GM10248 (cell line): ENCODE data around the gene DCLRE1A.
"Not testable (repeated sequence)": the region's sequence is repeated elsewhere in the genome, so short reads cannot be mapped to it uniquely, and the experiment has no call there.

Experiments used
- CTCF ChIA-PET: fragments of 300-600 bp; sonication (Branson Sonifier 250); formaldehyde crosslinking; extraction: SDS; loops from one replicate; lab custom pipeline; 2021; ENCODE audit warnings: antibody characterized with exemption; lab: Yijun Ruan, JAX
- POLR2A ChIA-PET: fragments of 350-650 bp; sonication (Branson Sonifier 250); formaldehyde crosslinking; extraction: SDS; loops from one replicate; lab custom pipeline; 2020; ENCODE audit warnings: antibody characterized with exemption; lab: Yijun Ruan, JAX
- DNase-seq: peaks from one replicate; pipeline ENCODE4 v3.0.0; 2012; ENCODE audit errors: extremely low spot score
- TF ChIP-seq, protein P1 (sequence below): IDR thresholded peaks from 2 replicates; pipeline ENCODE4 v1.5.1; 2012; ENCODE audit warnings: mild to moderate bottlenecking, low read depth; ENCODE audit errors: extremely low read depth, missing control alignments, control extremely low read depth

The DCLRE1A gene

DNA sequence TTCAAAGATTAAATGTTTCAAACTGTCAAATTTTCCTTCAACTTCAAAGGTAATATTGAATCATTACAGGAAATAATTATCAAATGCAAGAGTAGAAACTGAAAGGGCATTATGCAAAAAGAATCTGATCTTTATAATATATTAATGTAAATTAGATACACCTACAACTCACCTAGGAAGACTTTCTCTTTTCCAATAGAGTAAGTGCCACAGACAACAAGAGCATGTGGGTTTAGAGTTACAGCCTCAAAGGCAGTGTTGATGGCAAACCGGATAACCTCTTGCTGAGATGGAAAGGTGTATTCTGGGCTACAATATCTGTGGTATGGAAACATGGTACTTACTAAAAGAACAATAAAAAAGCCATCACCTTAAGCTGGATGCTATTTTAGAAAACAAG lies 11.7 kb downstream of the DCLRE1A start:
- no peak for DNase-seq
- TF ChIP-seq, protein P1, sequence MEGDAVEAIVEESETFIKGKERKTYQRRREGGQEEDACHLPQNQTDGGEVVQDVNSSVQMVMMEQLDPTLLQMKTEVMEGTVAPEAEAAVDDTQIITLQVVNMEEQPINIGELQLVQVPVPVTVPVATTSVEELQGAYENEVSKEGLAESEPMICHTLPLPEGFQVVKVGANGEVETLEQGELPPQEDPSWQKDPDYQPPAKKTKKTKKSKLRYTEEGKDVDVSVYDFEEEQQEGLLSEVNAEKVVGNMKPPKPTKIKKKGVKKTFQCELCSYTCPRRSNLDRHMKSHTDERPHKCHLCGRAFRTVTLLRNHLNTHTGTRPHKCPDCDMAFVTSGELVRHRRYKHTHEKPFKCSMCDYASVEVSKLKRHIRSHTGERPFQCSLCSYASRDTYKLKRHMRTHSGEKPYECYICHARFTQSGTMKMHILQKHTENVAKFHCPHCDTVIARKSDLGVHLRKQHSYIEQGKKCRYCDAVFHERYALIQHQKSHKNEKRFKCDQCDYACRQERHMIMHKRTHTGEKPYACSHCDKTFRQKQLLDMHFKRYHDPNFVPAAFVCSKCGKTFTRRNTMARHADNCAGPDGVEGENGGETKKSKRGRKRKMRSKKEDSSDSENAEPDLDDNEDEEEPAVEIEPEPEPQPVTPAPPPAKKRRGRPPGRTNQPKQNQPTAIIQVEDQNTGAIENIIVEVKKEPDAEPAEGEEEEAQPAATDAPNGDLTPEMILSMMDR = no peak
- ChIA-PET CTCF (no interaction called here), POLR2A (no interaction called here)

DNA sequence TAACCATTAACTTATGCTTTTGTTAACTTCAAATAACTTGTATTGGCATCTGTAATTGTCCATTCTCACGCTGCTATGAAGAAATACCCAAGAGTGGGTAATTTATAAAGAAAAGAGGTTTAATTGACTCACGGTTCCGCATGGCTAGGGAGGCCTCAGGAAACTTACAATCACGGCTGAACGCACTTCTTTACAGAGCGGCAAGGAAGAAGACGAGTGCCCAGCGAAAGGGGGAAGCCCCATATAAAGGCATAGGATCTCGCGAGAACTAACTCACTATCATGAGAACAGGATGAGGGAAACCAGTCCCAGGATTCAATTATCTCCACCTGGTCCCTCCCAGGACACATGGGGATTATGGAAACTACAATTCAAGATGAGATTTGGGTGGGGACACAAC lies 25.3 kb downstream of the DCLRE1A start:
- POLR2A ChIA-PET, DNase-seq, CTCF ChIA-PET: not testable (repeated sequence)

DNA sequence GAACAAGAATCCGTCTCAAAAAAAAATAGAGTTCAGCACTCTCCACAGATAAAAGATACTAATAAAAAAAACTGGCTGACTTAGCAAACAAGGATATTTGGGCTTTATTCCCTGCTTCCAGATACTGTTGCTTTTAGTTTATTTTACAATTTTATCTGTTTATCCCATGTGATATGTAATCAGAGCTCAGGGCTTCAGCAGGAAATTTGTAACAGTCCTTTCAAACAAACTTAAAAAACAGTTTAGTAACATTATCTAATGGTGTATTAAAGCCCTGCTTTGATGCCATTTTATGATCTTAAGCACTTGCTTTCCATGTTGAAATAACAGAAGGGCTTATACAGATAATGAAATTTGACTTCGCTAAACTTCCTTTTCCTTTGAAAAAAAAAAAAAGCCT lies 28.1 kb downstream of the DCLRE1A start:
- DNase-seq = no peak
- POLR2A ChIA-PET = no interaction called here
- CTCF ChIA-PET = interaction anchor here (1.3 to 1.6 kb wide), 2 partner anchors 27 to 37 kb away, joined by 3 to 5 read pairs; no protein-coding TSS in a partner anchor
- TF ChIP-seq, protein P1 = no peak

DNA sequence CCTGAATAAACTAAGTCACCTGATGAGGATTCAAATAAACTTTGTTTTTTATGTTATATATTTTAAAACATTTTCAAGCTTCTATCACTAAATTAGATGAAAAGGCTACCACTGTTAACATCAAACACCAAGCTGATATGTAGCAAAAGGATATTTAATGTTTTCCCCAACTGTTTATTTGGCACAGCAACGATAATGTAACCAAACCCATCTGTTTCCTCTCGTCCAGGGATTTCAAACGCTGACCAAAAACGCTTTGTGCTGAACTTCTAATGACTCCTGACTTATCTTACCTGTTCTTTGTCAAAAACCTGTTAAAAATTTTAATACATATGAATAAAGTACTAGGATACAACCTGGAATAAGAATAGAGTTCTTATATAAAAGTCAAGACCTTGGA lies 30.5 kb downstream of the DCLRE1A start:
- ChIA-PET POLR2A (no interaction called here), CTCF (interaction anchor here (1.1 to 1.6 kb wide), 3 partner anchors 15 to 24 kb away, joined by 3 to 4 read pairs (median 3); no protein-coding TSS in a partner anchor)
- TF ChIP-seq, protein P1 = no peak
- no peak for DNase-seq

DNA sequence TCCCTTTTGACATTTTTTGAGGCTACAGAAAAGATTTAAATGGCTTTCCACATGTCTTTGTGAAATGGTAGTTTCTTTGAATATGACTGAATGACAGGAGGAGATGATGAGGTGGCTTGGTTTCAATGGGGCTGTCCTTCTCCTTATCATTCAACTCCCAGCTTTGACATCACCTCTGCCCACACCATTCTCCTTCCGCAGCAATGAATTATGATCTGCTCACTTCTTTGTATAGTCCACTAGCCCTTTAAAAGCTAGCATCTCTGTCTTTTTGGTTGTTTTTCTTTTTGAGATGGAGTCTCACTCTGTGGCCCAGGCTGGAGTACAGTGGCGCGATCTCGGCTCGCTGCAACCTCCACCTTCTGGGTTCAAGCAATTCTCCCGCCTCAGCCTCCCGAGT lies 31.7 kb downstream of the DCLRE1A start:
- ChIA-PET POLR2A (no interaction called here), CTCF (interaction anchor here (1.1 to 2.1 kb wide), 3 partner anchors 10 to 332 kb away, joined by 3 to 9 read pairs (median 3); no protein-coding TSS in a partner anchor)
- TF ChIP-seq, protein P1 = no peak
- DNase-seq = no peak

- DNase-seq, POLR2A ChIA-PET: not testable (repeated sequence)
- CTCF ChIA-PET = interaction anchor here (1.2 to 2.1 kb wide), 3 partner anchors 10 to 195 kb away, joined by 3 to 9 read pairs (median 3); no protein-coding TSS in a partner anchor
Measured at GRCh38 chr10:113821306-113821705, 32.6 kb downstream of the DCLRE1A start.

DNA sequence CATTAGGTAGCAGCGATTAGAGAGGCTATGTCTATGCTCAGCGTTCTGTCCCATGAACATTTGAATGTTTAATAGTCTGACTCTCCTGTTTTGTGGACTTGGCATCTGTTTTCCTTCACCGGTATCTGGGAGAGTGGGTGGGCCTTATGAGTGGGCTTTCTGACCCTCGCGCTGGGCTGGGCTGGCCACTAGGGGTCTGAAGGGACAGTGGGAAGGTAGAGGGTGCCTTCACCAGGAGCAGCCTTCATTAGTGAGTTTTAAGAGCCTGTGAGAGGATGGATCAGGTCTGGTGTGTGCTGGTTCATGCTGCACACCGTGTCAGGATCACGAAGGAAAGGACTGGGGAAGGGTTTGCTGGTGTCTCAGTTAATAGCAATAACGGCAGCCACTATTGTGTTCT lies 33.4 kb downstream of the DCLRE1A start:
- POLR2A ChIA-PET = no interaction called here
- TF ChIP-seq, protein P1 = no peak
- CTCF ChIA-PET = interaction anchor here (2.1 kb wide), 1 partner anchor 21 kb away, joined by 9 read pairs; no protein-coding TSS in a partner anchor
- DNase-seq = no peak

GRCh38 chr10:113819989-113820388 lies 33.9 kb downstream of the DCLRE1A start:
- POLR2A ChIA-PET = no interaction called here
- DNase-seq = no peak
- TF ChIP-seq, protein P1 = no peak
- CTCF ChIA-PET = no interaction called here

- POLR2A ChIA-PET, CTCF ChIA-PET, DNase-seq: not testable (repeated sequence)
Measured at GRCh38 chr10:113814700-113815099, 39.2 kb downstream of the DCLRE1A start.
